NCI-H1092 treated with DMSO at 0.1 percent for 48 hours (cell line): ENCODE data around the gene FOCAD.

ENCODE experiments used
- DNase-seq: peaks from one replicate; lab custom pipeline; 2025; lab: John Stamatoyannopoulos, UW

FOCAD gene

GRCh38 chr9:20683351-20684034 is 566 bp upstream of the FOCAD start:
- DNase-seq, result no peak

GRCh38 chr9:20684875-20685696 is 1.0 kb downstream of the FOCAD start:
- no peak for DNase-seq

GRCh38 chr9:20685769-20686168 is 1.7 kb downstream of the FOCAD start:
- DNase-seq, result no peak

- DNase-seq, result no peak
Measured at GRCh38 chr9:20689833-20690232, 5.8 kb downstream of the FOCAD start.

- DNase-seq, result no peak
Measured at GRCh38 chr9:20692554-20692953, 8.5 kb downstream of the FOCAD start.

GRCh38 chr9:20693068-20693467 is 9.0 kb downstream of the FOCAD start:
- DNase-seq, result no peak

- no peak for DNase-seq
Measured at GRCh38 chr9:20694248-20694647, 10.2 kb downstream of the FOCAD start.

GRCh38 chr9:20697021-20697719 is 13.1 kb downstream of the FOCAD start:
- no peak for DNase-seq

- DNase-seq, result no peak
Measured at GRCh38 chr9:20698782-20699181, 14.7 kb downstream of the FOCAD start.

- DNase-seq, result peak; percentile 23
Measured at GRCh38 chr9:20701060-20701459, 17.0 kb downstream of the FOCAD start.

- DNase-seq, result no peak
Measured at GRCh38 chr9:20702570-20702969, 18.5 kb downstream of the FOCAD start.

- no peak for DNase-seq
Measured at GRCh38 chr9:20703146-20703545, 19.1 kb downstream of the FOCAD start.

GRCh38 chr9:20707708-20708107 is 23.6 kb downstream of the FOCAD start:
- no peak for DNase-seq

GRCh38 chr9:20713172-20713571 is 29.1 kb downstream of the FOCAD start:
- DNase-seq, result no peak

GRCh38 chr9:20714442-20715415 is 30.7 kb downstream of the FOCAD start:
- no peak for DNase-seq

GRCh38 chr9:20722221-20722620 is 38.2 kb downstream of the FOCAD start:
- DNase-seq, result no peak

- no peak for DNase-seq
Measured at GRCh38 chr9:20725675-20726074, 41.6 kb downstream of the FOCAD start.

- no peak for DNase-seq
Measured at GRCh38 chr9:20726144-20726543, 42.1 kb downstream of the FOCAD start.

- peak; percentile 16 for DNase-seq
Measured at GRCh38 chr9:20728493-20729220, 44.6 kb downstream of the FOCAD start.

- no peak for DNase-seq
Measured at GRCh38 chr9:20729523-20729922, 45.5 kb downstream of the FOCAD start.

- no peak for DNase-seq
Measured at GRCh38 chr9:20732118-20732517, 48.1 kb downstream of the FOCAD start.
